CD4-positive, alpha-beta T cell treated with Interleukin-4 for 4 hours (primary cell): ENCODE measurements around the gene LRRC25.
"Not testable (repeated sequence)": the region's sequence is repeated elsewhere in the genome, so short reads cannot be mapped to it uniquely, and the experiment has no call there.

Experiments
- DNase-seq: peaks from one replicate; pipeline ENCODE4 v3.0.0-alpha.2; 2020

Gene LRRC25

GRCh38 chr19:18373892-18374629 is 23.4 kb downstream of the LRRC25 start:
- DNase-seq = peak; percentile 58

GRCh38 chr19:18373407-18373891 is 24.0 kb downstream of the LRRC25 start:
- DNase-seq = no peak

GRCh38 chr19:18368504-18369222 is 28.8 kb downstream of the LRRC25 start:
- no peak for DNase-seq

- DNase-seq = no peak
Observed at GRCh38 chr19:18366021-18366435, 31.4 kb downstream of the LRRC25 start.

GRCh38 chr19:18364826-18365528 is 32.4 kb downstream of the LRRC25 start:
- no peak for DNase-seq

- DNase-seq = not testable (repeated sequence)
Observed at GRCh38 chr19:18364277-18364825, 33.1 kb downstream of the LRRC25 start.

GRCh38 chr19:18363787-18364186 is 33.6 kb downstream of the LRRC25 start:
- DNase-seq = no peak

GRCh38 chr19:18362934-18363542 is 34.4 kb downstream of the LRRC25 start:
- DNase-seq = no peak

- no peak for DNase-seq
Observed at GRCh38 chr19:18361646-18362045, 35.8 kb downstream of the LRRC25 start.

GRCh38 chr19:18357041-18357440 is 40.4 kb downstream of the LRRC25 start:
- no peak for DNase-seq

GRCh38 chr19:18354743-18355142 is 42.7 kb downstream of the LRRC25 start:
- not testable (repeated sequence) for DNase-seq

- DNase-seq = no peak
Observed at GRCh38 chr19:18353378-18354005, 43.9 kb downstream of the LRRC25 start.

GRCh38 chr19:18351544-18351943 is 45.9 kb downstream of the LRRC25 start:
- no peak for DNase-seq

- no peak for DNase-seq
Observed at GRCh38 chr19:18350490-18350889, 46.9 kb downstream of the LRRC25 start.

- DNase-seq = peak; percentile 10
Observed at GRCh38 chr19:18349524-18350128, 47.8 kb downstream of the LRRC25 start.

GRCh38 chr19:18348818-18349339 is 48.5 kb downstream of the LRRC25 start:
- DNase-seq = not testable (repeated sequence)

- no peak for DNase-seq
Observed at GRCh38 chr19:18348171-18348570, 49.3 kb downstream of the LRRC25 start.

GRCh38 chr19:18346091-18346490 is 51.3 kb downstream of the LRRC25 start:
- DNase-seq = no peak

- DNase-seq = no peak
Observed at GRCh38 chr19:18345296-18345695, 52.1 kb downstream of the LRRC25 start.

- DNase-seq = no peak
Observed at GRCh38 chr19:18344582-18344950, 52.9 kb downstream of the LRRC25 start.

GRCh38 chr19:18342090-18342632 is 55.3 kb downstream of the LRRC25 start:
- no peak for DNase-seq
